Gastrocnemius medialis (tissue), 4 donors: Measurements from ENCODE around the gene RAX. TPM values are rescaled to one million over a fixed set of nuclear protein-coding genes. Genes with fewer than 3 reads are reported as not detected.

Experiments used
- ATAC-seq, 2 donors: fragments of 150-250 bp; one replicate each; pipeline ENCODE4 v1.9.1; 2016
- DNase-seq, 2 donors: peaks; one replicate each; pipeline ENCODE4 v3.0.0-alpha.2; 2019
- H3K27ac ChIP-seq, 4 donors: fragments of 200-600 bp; sonication (generic); 1 replicate in 1 of 4; 2 replicates in 3 of 4; pipeline ENCODE4 v1.5.1; 2016 to 2018; ENCODE audit warnings: mild to moderate bottlenecking in 2 of 4, moderate library complexity in 1 of 4
- H3K27me3 ChIP-seq, 3 donors: fragments of 200-600 bp; sonication (generic) in 2 of 3; 1 replicate in 1 of 3; 2 replicates in 2 of 3; pipeline versions ENCODE4 v1.5.1 to v1.6.0; 2016 to 2019; ENCODE audit warnings: mild to moderate bottlenecking in 1 of 3, moderate library complexity in 1 of 3
- H3K36me3 ChIP-seq, 2 donors: fragments of 200-600 bp; sonication (generic) in 1 of 2; one replicate each; pipeline ENCODE4 v1.5.1; 2017 to 2018
- H3K4me1 ChIP-seq, 2 donors: fragments of 200-600 bp; sonication (generic) in 1 of 2; one replicate each; pipeline ENCODE4 v1.5.1; 2016 to 2017; ENCODE audit warnings: mild to moderate bottlenecking in 2 of 2
- H3K4me3 ChIP-seq, 4 donors: fragments of 200-600 bp; sonication (generic) in 3 of 4; 1 replicate in 1 of 4; 2 replicates in 3 of 4; pipeline ENCODE4 v1.5.1; 2016 to 2019; ENCODE audit warnings: mild to moderate bottlenecking in 2 of 4
- H3K9me3 ChIP-seq, 3 donors: fragments of 200-600 bp; sonication (generic) in 2 of 3; 1 replicate in 1 of 3; 2 replicates in 2 of 3; pipeline ENCODE4 v1.5.1; 2016 to 2019
- CTCF ChIP-seq, 5 experiments: fragments of 450-650 bp in 3 of 5; fragments of 200-600 bp in 2 of 5; sonication (generic) in 2 of 5; IDR thresholded peaks in 4 of 5; conservative IDR thresholded peaks in 1 of 5; 1 replicate in 4 of 5; 2 replicates in 1 of 5; pipeline ENCODE4 v1.5.1; 2016 to 2019; ENCODE audit warnings: antibody characterized with exemption in 5 of 5, mild to moderate bottlenecking in 3 of 5, moderate library complexity in 3 of 5
- POLR2A ChIP-seq, 2 donors: fragments of 450-650 bp; IDR thresholded peaks; one replicate each; pipeline ENCODE4 v1.6.1; 2017; ENCODE audit warnings: antibody characterized with exemption in 2 of 2, mild to moderate bottlenecking in 2 of 2, moderate library complexity in 2 of 2
- in situ Hi-C, 4 donors: fragments of 200-750 bp; cut with MboI; loops; one replicate each; pipeline versions ENCODE4 v1.15.0 to v1.8.0; 2017; ENCODE audit warnings: low sequenced_read_pairs in 4 of 4
- intact Hi-C: fragments of 100-400 bp; cut with DNase I; formaldehyde crosslinking; loops from one replicate; pipeline ENCODE4 v1.15.1; 2023; ENCODE audit warnings: low total_unique reads
- total RNA-seq, 4 donors: library from RNA; depleted of rRNA; stranded (reverse); fragments of >200 nt; gene quantifications; one replicate each; pipeline versions ENCODE4 v1.1.0 to v1.2.3, GENCODE V29; 2016

The RAX gene
- total RNA-seq, 4 donors from 2014 or later = not detected

DNA sequence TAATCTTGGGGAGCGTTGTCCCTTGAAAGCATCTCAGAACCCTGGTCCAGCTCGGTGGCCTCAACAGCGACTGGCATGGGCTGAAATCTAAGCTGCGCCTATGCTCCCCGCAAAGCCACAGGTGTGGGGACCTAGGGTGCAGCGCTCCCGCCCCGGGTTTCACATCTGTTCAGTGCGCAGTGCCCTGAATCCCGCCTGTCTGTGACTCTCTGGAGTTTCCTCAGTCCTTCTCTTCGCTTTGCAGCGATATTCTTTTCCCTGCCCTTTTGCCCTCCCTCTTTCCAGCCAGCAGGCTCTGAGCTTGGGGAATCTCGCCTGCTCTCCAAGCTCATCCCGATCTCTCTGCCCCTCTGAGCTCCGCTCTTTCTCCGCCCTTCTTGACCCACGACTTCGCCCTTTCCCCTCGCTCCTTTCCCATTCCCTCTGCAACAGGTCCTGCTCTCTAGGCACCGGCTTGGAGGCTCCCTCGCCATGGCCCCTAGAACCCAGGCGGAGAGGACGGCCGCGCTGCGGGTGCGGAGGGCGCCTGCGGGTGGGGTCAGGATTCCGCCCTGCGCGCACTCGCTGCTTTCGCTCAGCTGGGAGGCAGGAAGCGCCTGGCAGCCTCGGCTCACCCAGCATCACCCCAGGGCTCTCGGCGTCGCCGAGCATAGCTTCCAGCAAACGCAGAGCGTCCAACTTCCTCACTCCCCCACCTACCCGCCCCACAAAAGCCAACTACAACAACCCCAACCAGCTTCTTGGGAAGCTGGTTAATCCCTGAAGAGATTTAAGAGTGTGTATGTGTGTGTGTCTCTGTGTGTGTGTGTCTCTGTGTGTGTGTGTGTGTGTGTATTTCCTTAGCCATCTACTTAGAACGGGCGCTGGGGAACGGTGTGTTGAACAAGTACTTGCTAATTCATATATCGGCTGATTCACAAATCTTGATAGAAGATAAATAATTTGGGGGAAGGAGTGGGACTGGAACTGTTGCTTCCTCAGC is 52.2 kb downstream of the RAX start:
- Histone ChIP-seq H3K27ac (no peak overlapping the region), H3K36me3 (no peaks in the 10 kb centered on the region), H3K4me3 (no peak overlapping the region), H3K4me1 (peaks cover 0 to 8% of the 10 kb centered on the region in 2 donors), H3K9me3 (no peaks in the 10 kb centered on the region), H3K27me3 (peaks cover 37 to 50% (median 49%) of the 10 kb centered on the region in 3 donors)
- no peak for TF ChIP-seq CTCF (IDR thresholded peaks at IDR 0.05 in 4 of 5, conservative IDR thresholded peaks at IDR 0.05 in 1 of 5)
- no peak for TF ChIP-seq POLR2A (IDR thresholded peaks at IDR 0.05)
- intact Hi-C loops = no loop called here
- in situ Hi-C loops = no loop called here
- DNase-seq = no peak
- ATAC-seq = no peak

GRCh38 chr18:59220164-59220783 is 53.0 kb downstream of the RAX start:
- peaks cover 35 to 51% (median 50%) of the 10 kb centered on the region in 3 donors for H3K27me3 ChIP-seq

GRCh38 chr18:59219672-59220163 is 53.5 kb downstream of the RAX start, which contains the start of gene GRP:
Gene GRP, plus strand, starts transcription at chr18:59220158. Its CDS starts 108 bp downstream, at chr18:59220266.
- Histone ChIP-seq H3K27me3 (peaks cover 33 to 51% (median 50%) of the 10 kb centered on the region in 3 donors), H3K4me3 (peak within 1 kb of the TSS in 1 of 4 donors; percentile 17), H3K27ac (no peak within 1 kb of the TSS), H3K4me1 (peaks cover 0 to 8% of the 10 kb centered on the region in 2 donors), H3K36me3 (no peaks in the 10 kb centered on the region), H3K9me3 (no peaks in the 10 kb centered on the region)
- in situ Hi-C loops (no loop called here), intact Hi-C loops (no loop called here)
- no peak for DNase-seq
- no peak for ATAC-seq
- TF ChIP-seq CTCF (IDR thresholded peaks at IDR 0.05 in 4 of 5, conservative IDR thresholded peaks at IDR 0.05 in 1 of 5) = no peak
- no peak for TF ChIP-seq POLR2A (IDR thresholded peaks at IDR 0.05)

More at GRCh38 chr18:59220164-59220783, 53.0 kb downstream of the RAX start:
- intact Hi-C loops = no loop called here
- in situ Hi-C loops = no loop called here
- no peak for TF ChIP-seq CTCF (IDR thresholded peaks at IDR 0.05 in 4 of 5, conservative IDR thresholded peaks at IDR 0.05 in 1 of 5)
- no peak for TF ChIP-seq POLR2A (IDR thresholded peaks at IDR 0.05)
- Histone ChIP-seq H3K4me1 (peaks cover 0 to 8% of the 10 kb centered on the region in 2 donors), H3K9me3 (no peaks in the 10 kb centered on the region), H3K4me3 (peak overlapping the region in 1 of 4 donors; percentile 17), H3K27ac (no peak overlapping the region), H3K36me3 (no peaks in the 10 kb centered on the region)
- DNase-seq (no peak), ATAC-seq (no peak)

DNA sequence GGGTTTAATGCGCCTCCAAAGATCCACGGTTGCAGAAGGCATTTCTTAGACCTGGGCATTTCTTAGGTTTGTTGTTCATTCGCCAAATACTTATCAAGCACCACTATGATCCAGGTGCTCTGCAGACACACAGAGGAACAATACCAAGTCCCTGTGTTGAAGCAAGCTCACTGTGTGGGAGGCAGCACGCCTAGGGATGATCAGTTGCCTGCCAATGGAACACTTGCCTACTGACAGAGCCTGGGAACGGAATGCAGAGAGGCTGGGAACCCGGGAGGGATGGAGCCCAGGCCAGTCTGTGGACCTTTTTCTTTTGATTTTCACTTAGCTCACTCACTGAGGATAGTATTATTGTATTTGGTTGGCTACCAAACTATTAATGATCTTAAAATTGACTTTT is 55.2 kb downstream of the RAX start:
- Histone ChIP-seq H3K9me3 (no peaks in the 10 kb centered on the region), H3K4me1 (peaks cover 0 to 8% of the 10 kb centered on the region in 2 donors), H3K36me3 (no peaks in the 10 kb centered on the region), H3K27ac (no peak overlapping the region), H3K4me3 (no peak overlapping the region), H3K27me3 (peaks cover 35 to 48% (median 45%) of the 10 kb centered on the region in 3 donors)
- ATAC-seq (no peak), DNase-seq (no peak)
- in situ Hi-C loops = no loop called here
- intact Hi-C loops = no loop called here
- TF ChIP-seq POLR2A (IDR thresholded peaks at IDR 0.05) = no peak
- no peak for TF ChIP-seq CTCF (IDR thresholded peaks at IDR 0.05 in 4 of 5, conservative IDR thresholded peaks at IDR 0.05 in 1 of 5)

Other genes starting within 250 kb of the RAX start
- 10 to 100 TPM in 3 of 4 donors, 1 to 10 TPM in 1; 7.7 to 17.1 (median 13.1) TPM for gene SEC11C, start 133.6 kb downstream of the RAX start, total RNA-seq
- not detected for gene GRP, start 53.3 kb downstream of the RAX start, total RNA-seq
- not detected for gene CPLX4, start 45.2 kb upstream of the RAX start, total RNA-seq
- 10 to 100 TPM; 48.6 to 74.8 (median 59.2) TPM for gene LMAN1, start 85.8 kb upstream of the RAX start, total RNA-seq